ENCODE results near the gene ABCC1.
"Not testable (repeated sequence)": the region's sequence is repeated elsewhere in the genome, so short reads cannot be mapped to it uniquely, and the experiment has no call there.

ABCC1 gene

DNA sequence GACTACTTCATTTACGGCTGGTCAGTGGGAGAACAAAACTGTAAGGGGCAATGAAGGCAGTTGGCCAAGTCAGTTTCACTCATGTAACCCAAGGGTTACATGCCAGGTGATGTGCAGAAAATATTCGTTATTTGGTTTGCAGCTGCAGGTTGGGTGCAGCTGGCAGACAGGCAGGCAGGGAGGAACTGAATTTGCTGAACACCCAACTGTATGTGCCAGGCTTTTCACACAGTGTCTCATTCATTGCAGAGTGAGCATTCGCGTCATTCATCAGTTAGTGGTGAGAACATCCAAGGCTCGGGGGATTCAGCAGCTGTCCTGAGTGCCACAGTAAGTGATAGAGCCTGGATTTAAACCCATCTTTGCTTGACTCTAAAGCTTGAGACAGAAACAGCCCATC is 214.2 kb downstream of the ABCC1 start:
- no peak for DNase-seq

DNA sequence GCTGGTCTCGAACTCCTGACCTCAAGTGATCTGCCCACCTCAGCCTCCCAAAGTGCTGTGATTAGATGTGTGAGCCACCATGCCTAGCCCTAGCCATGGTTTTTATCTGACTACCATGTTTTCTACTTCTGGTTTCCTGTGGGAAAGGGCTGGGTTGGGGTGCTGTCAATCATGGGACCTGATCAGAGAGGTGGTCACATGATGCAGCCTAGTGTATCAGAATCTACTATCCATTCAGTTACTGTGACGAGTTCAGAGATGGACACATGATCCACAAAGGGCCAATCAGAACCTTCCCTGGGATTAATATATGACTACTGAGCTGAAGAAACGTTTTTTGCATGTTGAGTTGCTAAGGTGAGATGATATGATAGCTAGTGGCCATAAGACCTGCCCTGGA is 214.8 kb downstream of the ABCC1 start:
- DNase-seq, result no peak

DNA sequence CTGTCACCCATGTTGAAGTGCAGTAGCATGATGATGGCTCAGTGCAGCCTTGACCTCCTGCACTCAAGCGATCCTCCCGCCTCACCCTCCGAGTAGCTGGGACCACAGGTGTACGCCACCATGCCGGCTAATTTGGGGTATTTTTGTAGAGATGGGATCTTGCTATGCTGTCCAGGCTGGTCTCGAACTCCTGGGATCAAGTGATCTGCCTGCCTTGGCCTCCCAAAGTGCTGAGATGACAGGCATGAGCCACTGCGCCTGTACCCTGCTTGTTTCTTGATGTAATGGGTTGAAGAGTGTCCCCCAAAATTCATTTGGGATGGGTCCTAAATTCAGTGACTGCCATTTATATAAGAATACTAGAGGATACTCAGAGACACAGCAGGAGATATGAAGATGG is 216.7 kb downstream of the ABCC1 start:
- DNase-seq, result no peak

DNA sequence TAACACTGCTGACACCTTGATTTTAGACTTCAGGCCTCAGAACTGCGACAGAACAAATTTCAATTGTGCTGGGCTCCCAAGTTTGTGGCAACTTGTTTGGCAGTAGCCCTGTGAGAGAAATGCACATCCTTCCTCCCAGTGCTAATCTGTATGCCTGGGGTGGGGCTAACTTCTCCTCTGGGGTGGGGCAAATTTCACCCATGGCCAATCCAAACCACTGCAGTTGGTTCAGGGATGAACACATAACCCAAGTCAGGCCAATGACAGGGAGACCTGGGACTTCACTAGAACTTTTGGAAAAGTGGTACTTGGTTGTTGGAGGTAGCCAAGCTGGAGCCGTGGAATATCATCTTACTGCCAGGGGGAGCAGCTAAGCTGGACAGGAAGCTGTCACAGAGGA is 217.5 kb downstream of the ABCC1 start:
- no peak for DNase-seq

DNA sequence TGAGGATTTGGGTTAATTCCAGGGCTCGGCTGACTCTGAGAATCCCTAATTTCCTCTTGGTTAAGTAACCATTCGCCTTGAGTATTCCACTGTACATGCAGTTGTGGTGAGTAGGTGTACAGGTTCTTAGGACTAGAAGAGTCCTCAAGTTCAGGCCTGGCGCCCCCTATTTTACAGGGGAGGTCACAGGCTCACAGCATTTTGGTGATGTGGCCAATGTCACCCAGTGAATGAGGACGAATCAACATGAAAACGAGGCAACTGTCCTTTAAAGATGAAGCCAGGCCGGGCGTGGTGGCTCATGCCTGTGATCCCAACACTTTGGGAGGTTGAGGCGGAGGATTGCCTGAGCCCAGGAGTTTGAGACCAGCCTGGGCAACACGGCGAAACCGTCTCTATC is 218.5 kb downstream of the ABCC1 start:
- no peak for DNase-seq

DNA sequence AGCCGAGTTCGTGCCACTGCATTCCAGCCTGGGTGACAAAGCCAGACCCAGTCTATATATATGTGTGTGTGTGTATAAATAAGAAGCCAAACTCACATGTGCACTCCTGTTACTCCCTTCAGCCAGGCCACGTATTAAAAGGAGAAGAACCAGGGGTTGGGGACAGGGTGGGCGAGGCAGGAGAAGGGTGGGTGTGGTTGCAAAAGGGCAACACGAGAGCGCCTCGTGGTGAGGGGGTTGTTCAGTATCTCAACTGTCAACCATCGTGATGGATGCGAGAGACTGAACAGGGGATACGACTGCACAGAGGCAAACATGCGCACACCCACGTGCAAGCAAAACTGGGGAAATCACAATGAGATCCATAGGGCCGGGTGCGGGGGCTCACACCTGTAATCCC is 219.0 kb downstream of the ABCC1 start:
- DNase-seq, result no peak

DNA sequence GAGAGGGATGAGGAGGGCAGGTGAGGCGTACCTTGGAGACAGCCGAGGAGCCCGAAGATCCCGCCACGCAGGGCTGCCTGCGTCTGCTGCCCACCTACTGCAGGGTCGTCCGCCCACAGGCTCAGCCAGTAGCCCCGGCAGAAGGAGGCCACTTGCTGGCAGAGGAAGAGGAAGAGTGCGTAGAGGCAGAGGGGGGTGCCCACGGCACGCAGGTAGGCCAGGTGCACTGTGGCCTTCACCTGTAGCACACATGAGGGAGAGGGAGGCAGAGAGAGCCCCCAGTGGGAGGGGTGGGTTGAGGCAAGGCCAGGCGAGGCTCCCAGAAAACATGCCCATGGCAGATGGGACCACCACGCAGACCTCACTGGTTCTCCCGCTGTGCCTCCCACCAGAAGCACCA is 220.2 kb downstream of the ABCC1 start:
- DNase-seq, result no peak

DNA sequence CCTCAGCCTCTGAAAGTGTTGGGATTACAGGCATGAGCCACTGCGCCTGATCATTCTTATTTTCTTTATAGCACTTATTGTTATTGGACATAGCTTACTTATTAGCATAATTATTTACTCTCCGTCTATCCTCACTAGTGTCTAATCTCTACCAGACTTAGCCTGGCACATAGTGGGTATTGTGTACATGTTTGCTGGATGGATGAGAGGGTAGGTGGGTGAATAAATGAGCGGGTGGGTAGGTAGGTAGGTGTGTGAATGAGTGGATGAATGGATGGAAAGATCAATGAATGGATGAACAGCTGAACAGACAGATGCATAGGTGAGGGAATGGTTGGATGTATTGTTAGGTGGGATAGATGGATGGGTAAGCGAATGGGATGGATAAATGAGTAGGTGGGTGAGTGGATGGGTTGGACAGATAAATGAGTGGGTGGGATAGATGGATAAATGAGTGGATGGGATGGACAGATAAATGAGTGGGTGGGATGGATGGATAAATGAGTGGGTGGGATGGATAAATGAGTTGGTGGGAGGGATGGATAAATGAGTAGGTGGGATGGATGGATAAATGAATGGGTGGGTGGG is 222.0 kb downstream of the ABCC1 start:
- DNase-seq, result no peak

DNA sequence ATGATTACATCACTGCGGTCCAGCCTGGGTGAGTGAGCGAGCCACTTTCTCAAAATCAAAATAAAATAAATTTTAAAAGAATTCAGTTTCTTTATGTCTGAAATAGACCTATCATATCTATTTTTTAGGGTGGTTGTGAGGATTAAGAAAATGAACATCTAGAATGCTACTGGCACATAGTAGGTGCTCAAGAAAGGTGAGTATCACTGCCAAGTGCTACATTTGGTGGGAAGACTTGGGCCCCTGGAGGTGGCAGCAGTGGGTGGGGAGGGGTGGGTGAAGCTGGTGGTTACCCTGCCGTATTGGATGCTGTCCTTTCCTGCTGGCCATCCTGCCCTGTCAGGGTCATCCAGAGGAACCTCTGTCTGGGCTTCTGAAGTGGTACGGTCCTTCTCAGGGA is 223.6 kb downstream of the ABCC1 start:
- no peak for DNase-seq

DNA sequence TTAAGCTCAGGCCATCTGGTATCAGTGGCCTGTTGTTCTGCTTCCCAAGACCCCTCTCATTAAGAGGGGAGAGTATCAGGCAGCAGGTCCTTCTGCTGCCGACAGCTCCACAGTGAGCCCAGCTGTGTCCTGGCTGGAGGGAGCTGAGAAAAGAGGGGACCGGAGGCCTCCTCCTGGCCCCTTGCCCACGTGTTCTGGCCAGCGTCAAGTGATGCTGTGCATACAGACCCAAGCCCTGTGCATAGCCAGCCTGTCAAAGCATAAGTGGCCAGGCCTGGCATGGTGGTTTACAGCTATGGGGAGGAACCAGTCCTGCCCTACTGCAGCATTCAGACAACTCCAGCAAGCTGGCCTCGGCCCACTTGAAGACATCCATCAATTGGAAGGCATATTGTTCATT is 225.9 kb downstream of the ABCC1 start:
- no peak for DNase-seq

DNA sequence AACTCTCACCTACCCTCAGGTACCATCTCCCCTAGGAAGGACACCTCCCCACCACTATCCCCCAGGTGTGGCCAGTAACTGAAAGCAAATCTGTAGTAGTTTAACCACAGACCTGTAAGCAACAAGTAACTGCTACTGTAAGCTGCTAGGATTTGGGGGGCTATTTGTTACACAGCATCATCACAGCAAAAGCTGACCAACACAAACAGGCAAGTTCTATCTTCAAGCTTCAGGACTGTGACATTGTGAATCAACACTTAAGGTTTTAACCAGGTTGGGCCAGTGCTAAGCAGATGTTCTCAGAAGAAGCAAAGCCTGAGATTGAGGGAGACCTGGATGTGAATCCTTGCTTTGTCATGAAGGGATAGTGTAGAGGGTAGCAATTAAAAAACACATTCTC is 226.9 kb downstream of the ABCC1 start:
- no peak for DNase-seq

DNA sequence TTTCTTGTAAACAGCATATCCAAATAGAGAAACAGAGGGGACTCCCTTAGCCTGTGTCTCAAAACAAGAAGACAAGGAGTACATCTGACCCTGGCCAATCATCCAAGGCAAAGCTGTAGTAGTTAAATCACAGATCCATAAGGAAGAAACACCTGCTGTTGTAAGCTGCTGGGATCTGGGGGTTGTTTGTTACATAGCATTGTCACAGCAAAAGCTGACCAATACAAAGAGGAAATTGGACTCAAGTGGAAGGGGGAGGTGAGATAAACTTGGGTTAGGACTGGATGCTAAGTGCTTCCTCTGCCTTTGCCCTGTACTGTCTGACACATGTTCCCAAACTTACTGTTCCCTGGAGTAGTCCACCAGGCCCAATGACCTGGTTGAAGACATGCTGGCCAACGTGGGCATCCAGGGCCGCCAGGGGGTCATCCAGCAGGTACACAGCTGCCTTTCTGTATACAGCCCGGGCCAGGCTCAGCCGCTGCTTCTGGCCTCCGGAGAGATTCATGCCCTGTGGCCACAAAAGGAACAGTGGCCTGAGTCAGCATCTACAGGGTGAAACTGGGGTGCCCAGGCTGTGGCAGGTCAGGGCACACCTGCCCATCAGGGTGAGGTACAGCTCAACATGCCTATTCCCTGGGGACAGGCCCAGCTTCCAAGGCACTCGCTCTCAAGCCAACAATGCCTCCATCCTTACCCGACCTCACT is 229.2 kb downstream of the ABCC1 start:
- DNase-seq, result no peak

DNA sequence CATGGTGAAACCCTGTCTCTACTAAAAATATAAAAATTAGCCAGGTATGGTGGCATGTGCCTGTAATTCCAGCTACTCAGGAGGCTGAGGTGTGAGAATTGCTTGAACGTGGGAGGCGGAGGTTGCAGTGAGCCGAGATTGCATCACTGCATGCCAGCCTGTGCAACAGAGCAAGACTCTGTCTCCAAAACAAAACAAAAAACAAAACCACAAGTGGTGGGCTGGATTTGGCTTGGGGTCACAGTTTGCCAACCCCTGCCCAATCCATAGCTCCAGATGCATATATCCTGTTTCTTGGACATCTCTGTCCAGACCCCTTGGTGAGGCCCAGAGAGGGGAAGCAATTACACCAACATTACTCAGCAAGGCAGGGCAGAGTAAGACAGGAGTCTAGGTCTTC is 232.3 kb downstream of the ABCC1 start:
- DNase-seq, result not testable (repeated sequence)

DNA sequence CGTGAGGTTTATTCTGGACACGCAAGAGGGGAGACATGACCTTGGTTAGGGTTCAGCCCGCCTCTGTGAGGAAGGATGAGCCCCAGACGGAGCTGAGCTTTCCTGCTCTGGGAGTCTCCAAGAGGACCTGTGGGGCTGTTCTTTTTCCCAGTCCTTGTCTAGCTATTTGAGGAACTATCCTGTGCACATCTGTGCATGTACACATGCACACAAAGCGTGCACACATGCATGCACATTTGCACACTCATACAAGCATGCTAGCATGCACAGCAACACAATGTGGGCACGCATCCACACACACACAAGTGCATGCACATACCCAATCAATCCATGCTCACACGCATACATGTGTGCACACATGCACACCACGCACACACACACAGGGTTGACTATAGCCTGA is 233.5 kb downstream of the ABCC1 start:
- no peak for DNase-seq

DNA sequence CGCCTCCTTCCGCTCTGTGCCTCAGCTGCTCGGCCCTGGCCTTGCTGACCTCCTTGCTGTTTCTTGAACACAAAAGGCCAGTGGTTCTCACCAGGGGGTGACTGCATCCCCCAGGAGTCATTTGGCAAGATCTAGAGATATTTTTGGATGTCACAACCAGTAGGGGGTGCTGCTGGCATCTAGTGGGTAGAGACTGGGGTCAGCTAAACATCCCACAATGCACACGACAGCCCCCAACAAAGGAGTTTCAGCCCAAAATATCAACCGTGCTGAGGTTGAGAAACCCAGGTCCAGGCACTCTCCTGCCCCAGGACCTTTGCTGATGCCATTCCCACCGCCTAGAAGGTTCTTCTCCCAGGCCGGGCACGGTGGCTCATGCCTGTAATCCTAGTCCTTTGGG is 234.1 kb downstream of the ABCC1 start:
- DNase-seq, result no peak

DNA sequence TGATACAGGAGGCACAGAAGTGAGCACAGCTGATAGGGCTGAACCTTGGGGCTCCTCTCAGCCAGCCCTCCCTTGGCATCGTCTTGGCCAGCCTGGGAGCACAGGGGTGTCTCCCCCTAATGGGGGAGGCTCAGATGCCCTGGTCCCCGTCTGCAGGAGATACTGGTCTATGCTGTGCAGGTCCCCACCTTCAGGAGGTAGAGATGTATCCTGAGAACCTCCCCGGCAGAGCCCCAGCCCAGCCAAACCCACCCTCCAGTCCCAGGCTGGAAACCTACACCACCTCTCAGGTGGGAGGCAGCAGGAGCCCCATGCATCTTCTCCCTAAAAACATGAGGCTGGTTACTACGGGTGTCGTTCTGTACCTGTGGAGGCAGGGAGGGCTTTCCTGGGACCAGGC is 235.2 kb downstream of the ABCC1 start:
- DNase-seq, result no peak

DNA sequence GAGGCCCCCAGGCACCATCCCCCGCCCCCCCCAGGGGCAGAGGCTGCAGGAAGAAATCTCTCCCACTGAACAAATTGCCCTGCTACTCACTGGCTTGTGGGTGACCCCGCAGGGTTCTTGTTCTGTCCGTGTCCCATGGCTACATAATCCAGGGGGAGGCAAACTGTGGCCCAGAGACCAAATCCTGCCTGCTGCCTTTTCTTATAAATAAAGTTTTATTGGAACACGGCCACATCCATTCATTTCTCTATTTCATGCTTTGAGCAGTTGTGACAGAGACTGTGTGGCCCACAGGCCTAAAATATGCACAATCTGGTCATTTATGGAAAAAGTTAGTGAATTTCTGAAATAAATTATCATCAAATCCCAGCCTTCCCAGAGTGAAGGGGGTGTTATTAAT is 235.7 kb downstream of the ABCC1 start:
- no peak for DNase-seq

DNA sequence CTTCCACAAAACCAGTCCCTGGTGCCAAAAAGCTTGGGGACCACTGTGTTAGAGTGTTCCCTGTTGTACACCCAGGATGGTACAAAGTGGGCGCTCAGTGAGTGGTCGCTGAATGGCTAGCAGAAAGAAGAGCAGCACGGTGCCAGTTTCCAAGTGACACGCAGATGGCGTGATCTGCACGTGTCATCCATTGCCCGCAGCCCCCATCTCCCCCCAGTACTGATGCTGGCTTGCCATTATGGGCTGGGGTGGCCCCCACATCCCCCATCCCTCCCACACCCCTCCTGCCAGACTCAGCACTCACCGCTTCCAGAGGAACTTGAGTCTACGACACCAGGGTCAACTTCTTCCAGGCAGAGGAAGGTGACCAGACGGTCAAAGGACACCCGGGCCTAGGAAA is 237.4 kb downstream of the ABCC1 start:
- DNase-seq, result no peak

DNA sequence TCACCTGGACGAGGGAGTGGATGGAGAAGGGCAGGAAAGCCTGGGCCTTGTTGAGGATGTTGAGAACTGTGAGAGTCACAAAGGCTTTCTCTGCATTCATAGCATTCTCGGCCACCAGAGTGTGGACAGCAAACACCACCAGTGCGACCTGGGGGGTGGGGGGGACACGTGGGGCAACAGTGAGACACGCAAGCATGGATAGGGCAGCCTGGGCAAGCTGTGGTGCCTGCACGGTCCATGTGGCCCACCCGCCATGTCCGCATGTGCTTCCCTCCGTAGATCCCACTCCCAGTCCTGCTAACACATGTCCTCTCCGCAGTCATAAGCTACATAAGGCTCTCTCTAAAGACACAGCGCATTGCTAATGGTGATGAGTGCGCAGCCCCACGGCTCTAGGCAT is 239.4 kb downstream of the ABCC1 start:
- no peak for DNase-seq

DNA sequence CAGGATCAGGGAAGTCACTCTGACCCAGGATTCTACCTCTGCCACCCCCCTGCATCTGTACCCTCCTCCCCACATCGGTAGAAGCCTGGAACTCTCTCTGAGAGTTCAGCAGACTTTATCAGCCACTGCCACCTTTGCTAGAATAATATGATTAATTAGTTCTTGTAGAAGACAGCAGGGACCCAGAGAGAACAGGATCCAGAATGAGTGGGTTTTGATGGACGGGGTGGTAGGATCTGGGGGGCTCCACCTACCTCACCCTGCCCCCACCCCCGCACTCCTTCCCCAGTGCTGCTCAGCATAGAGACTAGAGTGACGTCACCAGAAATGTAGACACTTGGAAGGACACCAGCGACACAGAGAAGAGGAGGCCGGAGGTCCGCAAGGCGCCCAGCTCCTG is 240.4 kb downstream of the ABCC1 start:
- no peak for DNase-seq

DNA sequence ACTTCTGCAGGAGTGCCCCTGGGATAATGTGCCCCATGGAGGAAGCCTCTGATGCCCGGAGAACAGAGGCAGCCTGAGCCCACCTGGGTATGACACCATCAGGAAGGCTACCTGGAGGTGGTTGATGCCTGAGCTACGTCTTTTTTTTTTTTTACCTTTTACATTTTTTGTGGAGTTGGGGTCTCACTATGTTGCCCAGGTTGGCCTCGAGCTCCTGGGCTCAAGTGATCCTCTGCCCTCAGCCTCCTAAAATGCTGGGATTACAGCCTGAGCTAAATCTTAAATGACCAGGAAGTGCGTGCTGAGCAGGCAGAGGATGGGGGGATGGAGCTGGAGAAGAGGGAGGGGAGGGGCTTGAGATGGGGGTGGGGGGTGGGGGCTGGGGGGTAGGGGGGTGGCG is 241.1 kb downstream of the ABCC1 start:
- DNase-seq, result no peak

DNA sequence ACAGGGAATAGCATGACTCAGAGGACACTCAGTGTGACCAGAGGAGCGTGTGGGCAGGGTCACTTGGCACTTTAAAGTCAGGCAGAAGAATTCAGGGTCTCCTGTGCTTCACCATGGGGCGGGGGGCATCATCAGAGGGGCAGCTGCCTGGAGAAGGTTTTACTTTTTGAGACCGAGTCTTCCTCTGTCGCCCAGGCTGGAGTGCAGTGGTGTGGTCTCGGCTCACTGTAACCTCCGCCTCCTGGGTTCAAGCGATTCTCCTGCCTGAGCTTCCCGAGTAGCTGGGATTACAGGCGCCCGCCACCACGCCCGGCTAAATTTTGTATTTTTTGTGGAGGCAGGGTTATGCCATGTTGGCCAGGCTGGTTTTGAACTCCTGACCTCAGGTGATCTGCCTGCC is 241.6 kb downstream of the ABCC1 start:
- not testable (repeated sequence) for DNase-seq

DNA sequence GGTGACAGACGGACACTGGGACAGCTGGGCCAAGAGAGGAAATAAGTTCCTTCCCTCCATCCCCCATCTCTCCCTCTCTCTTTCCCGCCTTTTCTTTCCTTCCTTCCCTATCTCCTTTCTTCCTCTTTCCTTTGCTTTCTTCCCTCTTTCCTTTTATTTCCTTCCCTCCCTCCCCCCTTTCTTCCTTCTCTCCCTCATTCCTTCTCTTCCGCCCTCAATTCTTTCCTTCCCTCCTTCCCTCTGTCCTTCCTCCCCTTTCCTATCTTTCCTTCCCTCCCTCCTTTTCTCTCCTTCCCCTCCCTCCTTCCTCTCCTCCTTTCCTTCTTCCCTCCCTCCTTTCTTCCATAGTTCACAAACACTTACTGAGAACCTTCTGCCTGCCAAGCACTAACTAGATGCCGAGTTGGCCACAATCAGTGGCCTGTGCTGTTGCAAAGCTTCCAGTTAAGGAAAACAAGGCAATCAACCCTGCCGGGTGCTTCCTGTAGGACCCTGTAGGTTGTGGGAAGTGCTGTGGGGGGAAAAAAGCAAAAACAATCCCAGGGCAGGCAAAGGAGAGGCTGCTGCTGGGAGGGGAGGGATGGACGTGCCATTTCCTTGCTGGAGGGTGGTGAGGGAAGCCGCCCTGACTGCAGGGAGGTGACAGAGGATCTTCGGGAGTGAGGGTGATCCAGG is 242.2 kb downstream of the ABCC1 start:
- no peak for DNase-seq

Measured in NCI-H526 treated with DMSO at 0.1 percent for 48 hours (cell line).